NCI-H774 (cell line): ENCODE data around the gene LMBRD2.
A peak's percentile ranks its signal among the peaks of the same experiment; 100 is the strongest.

Source experiments
- DNase-seq: peaks from one replicate; lab custom pipeline; 2025; lab: John Stamatoyannopoulos, UW

Gene LMBRD2

DNA sequence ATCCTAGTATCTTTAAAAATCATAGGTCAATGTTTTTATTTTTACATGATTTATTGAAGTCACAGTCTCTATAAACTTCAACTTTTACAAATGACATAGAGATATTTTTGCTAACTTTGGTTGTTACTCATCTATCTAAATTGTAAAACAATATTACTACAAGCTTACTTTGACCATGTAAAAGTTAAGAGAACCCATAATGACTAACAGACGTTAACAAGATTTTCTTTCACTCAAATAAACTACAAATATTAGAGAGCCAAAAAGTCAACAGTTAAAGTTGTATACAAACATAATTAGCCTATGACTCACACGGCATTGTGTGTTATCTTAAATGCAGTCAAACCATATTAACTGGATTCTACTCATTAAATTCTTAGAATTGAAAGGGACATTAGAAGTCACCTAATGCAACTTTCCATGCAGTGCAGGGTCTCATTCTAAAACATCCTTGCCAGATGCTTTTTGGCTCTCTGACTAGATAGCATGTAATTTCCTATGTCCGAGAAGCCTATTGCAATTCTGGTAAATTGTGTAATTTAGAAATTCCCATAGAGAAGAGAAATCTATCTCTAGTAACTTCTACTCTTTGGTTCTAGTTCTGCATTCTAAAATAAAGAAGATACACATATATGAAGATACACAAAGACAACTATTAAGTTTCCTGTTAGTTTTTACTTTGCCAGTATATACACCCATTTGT is 42.8 kb downstream of the LMBRD2 start:
- peak; percentile 37 for DNase-seq

DNA sequence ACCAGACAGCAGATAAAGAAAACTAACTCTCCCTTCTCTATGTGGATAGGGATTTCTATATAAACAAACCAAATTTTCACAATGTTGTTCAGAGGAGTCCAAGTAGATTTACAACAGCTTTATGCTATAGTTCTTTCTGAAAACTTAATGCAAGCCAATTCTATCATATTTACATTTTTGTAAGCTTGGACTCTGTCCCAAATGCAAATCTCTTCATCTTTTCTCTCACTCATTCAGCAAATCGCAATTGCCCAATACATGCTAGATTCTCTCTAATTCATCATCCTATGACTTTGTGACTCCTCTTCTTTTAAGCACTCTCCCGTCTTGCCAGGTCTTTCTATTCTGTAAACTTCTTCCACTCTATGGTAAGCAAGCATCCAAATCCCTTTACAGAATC is 45.9 kb downstream of the LMBRD2 start:
- DNase-seq, result no peak

DNA sequence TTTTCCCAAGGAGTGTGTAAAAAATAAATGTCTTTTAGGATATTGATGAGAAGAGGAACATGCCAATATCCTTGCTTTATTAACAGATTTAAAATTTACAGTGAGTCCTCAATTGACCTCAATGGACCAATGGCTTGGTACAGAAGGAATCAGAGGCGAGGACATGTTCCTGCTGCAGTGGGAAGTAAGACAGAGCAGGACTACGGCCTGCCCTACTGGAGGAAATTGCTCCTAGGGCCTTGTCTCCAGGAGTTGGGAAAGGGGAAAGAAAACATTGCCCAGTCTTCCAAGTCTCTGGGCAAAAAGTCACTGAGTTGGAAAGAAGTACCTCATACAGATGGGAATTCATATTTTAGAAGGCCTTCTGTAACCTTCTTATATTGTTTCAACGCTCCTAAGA is 51.9 kb downstream of the LMBRD2 start:
- DNase-seq, result no peak

DNA sequence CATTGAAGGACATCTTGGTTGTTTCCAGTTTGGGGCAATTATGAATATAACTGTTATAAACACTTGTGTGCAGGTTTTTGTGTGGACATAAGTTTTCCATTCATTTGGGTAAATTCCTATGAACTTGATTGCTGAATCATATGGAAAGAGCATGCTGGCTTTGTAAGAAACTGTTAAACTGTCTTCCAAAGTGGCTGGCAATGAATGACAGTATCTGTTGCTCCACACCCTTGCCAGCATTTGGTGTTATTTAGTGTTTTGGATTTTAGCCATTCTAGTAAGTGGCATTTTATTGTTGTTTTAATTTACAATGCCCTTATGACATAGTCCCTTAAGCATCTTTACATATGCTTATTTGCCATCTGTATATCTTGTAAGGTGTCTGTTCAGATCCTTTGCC is 55.2 kb downstream of the LMBRD2 start:
- DNase-seq, result no peak

DNA sequence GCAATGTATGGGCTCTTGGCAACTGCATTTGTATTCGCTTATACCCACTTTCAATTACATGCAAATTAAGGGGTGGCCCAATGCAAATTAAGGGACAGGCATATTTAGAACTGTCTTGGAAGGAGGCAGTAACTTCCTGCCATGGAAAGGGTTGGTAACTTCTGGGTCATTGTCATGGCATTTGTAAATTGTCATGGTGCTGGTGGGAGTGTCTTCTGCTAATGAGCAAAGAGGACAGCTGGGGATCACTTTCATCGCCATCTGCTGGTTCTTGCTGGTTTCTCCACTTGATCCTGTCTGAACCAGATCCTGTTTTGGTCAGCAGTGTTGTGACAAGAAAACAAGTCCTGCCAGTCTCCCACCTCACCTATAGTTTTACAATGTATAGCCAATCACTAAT is 61.7 kb downstream of the LMBRD2 start:
- DNase-seq, result no peak

DNA sequence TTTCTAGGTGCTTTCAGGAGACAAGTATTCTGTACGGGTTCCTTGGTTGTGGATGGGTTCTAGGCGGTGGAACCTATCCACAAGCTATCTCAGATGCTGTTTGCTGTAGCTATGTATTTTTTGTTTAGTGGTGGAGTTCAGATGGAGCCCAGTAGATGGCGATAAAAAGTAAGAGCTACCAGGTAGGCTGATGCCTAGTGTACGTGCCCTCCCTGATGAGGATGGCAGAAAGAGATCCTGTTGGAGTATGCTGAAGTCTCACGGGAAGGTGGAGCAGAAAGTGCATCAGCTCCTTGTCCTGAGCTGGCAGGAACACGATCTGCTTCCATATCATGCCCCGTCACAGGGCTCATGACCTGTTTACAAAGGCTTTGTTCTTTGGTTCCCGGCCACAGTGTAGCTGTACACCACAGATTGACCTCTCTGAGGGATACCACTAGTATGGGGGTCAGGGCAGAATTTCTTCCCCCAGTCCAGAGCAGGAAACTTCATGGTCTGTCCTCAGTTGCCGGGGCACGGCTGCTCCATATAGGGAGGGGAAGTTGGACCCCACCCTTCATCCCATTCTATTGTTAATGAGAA is 72.4 kb downstream of the LMBRD2 start:
- peak; percentile 62 for DNase-seq

DNA sequence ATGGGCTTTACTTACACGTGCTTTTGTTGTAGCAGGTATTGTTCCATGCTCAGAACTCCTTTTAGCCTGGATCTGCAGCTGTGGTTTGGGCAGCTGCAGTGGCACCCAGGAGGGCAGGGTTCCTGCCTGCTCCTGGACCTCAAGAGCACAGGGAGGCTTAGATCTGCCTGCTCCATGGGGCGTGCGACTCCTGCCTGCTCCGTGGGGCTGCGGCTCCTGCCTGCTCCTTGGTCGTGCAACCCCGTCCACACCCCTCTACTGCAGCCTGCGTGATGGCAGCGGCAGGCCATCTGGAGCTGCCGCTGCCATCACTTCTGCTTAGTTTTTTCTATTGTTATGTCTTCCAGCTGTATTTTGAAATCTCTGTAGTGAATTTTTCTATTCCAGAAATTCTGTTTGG is 73.3 kb downstream of the LMBRD2 start:
- no peak for DNase-seq

DNA sequence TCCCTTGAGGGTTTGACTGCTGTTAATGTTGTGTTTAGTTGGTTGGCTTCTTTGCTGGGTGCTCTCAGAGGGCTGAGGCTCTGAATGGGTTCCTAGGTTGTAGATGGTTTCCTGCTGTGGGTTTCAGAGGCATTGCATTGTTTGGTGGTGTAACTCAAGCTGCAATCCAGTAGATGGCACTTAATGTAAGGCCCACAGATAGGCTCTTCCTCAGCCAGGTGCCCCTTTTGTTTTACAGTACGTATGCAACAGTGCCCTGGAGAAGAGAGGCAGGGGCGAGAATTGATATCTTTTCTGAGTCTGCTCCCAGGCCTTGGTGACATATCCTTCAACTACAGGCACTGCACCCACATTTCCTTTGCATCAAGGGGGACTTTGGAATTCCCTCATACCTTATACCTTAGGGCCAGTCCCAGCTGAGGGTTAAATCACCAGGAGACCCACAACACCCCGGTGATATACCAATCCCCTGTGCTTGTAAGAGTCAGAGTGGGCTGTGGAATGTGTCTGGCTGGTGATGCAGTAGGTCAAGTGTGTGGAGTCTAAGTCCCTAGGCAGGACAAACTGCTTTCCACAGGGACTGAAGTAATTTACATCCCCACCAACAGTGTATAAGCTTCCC is 78.0 kb downstream of the LMBRD2 start:
- DNase-seq, result peak; percentile 23

DNA sequence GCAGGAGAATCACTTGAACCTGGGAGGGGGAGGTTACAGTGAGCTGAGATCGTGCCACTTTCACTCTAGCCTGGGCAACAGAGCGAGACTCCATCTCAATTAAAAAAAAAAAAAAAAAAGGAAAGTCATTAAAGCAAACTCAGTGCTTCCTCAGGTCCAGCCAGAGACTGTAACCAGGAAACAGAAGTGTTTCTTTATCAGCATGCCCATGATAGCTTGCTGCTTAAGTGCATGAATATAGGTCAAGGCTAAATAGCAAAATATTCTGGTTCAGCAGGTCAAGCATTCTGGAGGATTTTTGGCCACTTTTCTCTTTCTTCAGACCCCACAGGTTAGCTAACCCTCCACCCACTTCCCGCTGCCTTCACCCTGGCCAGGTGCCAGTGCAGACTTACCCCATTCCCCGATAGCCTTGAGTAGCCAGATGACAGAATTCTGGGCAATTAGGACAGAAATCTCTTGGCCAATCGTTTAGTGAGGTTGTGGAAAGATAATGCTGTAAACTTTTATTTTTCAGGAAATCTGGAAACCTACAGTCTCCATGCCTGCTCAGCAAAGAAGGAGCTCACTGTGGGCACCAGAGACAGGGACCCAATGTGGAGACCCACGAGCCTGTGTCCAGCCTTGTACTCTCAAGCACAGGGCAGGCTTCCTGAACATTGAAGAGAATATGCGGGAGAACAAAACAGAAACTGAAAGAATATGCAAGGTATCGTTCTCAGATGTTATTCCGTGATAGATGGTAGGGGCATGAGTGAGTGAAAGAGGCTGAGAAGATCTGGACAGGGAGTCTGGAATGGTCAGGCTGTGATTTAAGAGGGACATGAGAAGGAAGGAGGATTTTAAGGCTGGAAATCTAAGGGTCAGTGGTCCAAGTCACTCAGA is 80.8 kb downstream of the LMBRD2 start:
- DNase-seq, result no peak

DNA sequence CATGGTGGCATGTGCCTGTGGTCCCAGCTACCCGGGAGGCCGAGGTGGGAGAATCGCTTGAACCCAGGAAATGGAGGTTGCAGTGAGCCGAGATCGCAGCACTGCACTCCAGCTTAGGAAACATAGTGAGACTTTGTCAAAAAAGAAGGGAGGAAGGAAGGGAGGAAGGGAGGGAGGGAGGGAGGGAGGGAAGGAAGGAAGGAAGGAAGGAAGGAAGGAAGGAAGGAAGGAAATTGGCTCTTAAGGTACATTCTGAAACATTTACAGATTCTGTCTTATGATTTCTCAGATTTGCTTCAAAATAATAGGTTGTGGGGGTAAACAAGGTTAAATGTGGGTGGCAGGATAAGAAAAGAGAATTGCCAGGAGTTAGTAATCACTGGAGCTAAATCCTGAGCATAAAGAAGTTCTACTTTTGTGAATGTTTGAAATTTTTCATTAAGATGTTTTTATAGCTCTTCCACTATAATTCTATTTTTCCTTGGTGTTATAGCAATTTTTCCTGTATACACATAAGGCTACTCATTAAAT is 82.9 kb downstream of the LMBRD2 start:
- no peak for DNase-seq

DNA sequence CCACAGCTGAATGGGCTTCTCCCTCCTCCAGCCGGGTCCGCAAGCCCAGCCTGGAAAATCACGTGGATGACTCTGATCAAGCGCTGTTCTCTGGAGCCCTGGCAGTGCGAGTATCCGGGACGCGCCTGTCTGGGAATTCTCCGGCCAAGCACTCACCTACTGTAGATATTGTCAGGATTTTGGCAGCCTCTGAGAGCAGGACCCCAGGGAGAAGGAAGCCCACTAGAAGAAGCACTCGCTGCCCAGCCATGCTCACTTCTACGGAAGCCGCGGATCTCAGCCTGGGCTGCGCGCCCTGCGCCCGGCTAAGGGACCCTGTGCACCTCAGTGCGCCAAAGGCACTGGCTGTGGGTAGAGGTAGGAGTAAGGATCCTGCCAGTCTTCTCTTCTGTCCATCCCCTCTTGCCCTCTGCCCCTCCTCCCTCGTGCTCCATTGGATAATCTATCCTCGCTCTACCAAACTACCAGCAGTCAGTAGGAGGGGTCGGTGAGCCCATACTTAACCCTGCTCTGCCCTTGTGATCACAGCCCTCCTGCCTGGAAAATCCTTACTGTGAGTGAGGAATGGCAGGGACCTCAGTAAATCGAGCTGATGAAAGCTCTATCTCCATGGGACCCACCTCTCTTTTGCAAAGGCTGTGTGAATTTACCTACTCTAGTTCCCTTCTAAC is 85.0 kb downstream of the LMBRD2 start, which contains the start of gene UGT3A2:
Gene UGT3A2 (minus strand): TSS at position 343 of the 671 bp plus-strand sequence. CDS start 93 bp downstream, at position 250.
- no peak for DNase-seq

DNA sequence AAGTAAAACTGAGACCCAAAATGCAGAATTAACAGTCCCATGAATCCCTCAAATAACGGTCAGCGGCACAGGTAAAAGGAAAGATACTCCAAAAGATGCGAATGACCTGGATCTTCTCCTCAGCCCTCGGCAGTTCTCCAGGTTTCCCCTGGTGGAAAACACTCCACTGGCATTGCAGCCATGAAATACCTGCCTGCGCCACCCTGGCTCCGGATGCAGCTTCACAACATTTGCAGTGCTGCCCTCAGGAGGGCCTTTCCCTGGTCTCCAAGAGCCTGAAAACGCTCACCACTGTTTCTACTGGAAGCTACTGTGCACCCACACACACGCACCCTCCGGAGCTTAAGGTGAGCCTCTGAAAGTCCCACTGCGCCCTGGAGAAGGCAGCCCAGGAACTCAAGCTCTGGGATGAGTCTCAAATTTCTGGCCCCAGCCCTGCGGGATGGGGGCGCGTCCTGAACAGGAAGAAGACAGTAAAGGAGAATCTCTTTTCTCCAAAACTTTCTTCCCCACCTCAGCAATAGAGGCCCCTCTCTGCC is 85.6 kb downstream of the LMBRD2 start:
- no peak for DNase-seq

DNA sequence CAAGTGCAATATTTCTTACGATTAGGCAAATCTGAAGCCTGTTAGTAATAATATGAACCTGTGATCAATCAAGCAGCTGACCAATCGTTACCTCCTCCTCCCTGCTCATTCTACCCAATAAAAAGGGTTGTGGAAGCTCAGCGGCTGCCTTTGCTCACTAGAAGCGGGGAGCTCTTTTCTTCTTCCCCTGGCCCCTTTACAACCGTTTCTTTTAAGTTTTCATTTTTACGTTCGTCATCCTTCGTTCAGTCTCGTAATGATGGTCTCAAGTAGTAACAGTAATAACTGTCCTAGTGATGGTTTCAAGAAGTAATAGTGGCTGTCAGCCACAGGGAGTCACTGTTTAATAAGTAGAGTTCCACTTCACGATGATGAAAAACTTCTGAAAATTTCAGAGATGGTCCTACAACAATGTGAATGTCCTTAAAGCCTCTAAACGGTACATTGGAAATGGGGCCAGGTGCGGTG is 91.2 kb downstream of the LMBRD2 start:
- peak; percentile 25 for DNase-seq

DNA sequence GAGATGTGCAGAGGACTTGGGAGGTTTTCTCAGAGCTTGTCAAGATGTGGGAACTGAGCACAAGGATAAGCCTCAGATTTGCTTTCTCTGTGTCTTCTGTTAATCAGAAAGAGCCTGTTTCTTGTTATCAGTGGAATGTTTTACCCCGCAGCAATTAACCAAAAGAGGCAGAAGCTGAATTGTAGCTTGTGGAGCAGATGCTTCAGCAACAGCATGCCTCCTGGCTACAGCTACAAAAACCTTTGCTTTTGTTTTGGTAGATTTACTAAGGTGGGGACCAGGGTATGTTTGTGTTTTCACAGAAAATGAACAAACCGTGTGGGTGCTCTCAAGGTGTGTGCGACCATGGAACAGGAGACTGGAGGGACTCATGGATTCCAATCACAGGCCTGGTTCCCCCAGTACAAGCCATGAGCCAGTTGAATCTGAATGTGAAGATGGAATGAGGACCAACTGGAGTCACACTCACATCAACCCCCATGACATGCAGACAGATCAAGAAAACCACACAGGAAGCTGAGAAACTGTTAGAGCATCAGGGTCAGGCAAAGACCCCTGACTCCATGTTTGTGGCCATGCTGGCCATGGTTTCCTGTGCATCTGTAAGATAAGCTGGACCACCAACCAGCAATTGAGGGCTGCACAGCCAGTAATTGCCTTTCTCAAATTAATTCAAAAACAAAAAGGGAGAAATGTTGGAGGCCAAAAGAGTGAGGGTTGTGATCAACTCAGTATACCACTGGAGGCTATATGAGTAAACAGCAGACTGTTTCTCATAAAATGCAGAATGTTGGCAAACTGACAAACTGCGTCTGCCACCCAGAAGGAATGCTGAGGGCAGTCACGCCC is 91.9 kb downstream of the LMBRD2 start:
- no peak for DNase-seq

DNA sequence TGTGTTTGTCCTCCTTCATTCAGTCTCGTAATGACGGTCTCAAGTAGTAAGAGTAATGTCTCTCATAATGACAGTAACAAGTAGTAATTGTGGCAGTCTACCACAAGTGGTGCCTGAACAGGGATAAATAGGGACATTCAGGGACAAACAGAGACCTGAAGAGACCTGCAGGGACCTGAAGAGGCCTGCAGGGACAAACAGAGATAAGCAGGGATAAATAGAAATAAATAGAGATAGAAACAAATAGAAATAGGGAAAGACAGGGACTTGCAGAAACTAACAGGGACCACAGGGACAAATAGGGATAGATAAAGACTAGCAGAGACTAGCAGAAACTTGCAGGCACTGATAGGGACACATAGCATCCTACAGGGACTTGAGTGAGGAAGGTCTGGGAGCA is 92.9 kb downstream of the LMBRD2 start:
- DNase-seq, result peak; percentile 36

DNA sequence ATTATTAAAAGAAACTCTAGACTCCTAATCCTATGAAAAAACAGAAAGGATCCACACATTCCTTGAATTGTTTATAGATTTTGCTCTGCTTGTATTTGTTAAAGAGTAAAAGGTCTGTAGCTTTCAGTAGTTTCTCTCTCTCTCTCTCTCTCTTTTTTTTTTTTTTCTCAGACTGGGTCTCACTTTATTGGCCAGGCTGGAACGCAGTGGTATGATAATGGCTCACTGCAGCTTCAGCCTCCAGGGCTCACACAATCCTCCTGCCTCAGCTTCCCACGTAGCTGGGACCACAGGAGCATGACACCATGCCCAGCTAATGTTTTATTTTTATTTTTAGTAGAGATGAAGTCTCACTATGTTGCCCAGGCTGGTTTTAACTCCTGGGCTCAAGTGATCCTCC is 94.3 kb downstream of the LMBRD2 start:
- DNase-seq, result no peak

DNA sequence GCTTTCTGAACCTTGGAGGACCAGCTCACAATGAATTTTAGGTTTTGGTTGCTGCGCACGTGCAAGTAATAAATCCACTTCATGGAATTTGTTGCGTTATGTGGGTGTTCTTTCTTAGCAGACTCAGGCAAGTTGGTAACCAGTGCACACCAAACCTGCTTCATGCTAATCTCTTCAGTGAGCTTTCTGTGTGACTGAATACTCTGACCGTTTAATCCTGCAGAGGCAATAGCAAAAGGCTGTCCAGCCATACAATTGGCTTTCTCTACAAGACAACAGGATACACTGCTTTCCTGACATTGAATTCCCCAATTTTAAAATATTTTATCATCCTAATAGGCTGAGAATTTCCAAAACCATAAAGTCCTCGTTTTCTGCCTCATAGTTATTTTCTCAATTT is 95.3 kb downstream of the LMBRD2 start:
- no peak for DNase-seq

DNA sequence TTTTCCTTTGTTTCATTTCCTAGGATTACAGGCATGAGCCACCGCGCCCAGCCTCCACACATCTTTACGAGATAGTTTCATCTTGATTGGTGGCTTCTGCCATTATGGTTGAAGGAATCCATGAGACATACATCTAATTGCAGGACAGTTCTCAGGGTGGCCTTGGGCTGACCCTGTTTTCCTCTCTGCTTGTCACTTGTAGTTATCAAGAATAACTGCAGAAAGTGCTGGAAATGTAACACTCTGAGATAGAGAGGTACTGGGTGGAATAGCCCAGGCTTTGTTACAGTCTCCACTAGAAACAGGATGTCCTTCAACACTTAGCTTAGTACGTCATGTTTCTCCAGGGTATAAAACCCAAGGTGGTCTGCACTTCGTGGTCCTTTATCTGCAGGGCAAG is 95.7 kb downstream of the LMBRD2 start:
- DNase-seq, result no peak

DNA sequence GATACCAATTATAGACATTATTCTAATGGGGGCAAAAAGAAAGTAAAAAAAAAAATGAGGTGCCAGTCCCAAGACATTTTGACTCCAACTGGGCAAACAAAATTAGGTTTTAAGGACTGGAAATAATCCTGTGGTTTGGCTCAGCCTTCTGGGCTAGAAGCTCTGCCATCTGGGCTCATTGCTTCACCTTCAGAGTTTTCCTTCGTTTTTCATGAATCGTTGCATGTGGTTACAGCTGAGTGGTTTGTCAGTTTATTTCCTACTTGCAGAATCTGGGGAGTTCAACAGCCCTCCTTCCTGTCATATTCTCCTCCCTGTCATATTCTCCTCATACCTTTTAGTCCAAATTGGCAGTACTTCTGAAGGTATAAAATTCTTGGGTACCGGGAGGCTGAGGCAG is 97.0 kb downstream of the LMBRD2 start:
- no peak for DNase-seq

DNA sequence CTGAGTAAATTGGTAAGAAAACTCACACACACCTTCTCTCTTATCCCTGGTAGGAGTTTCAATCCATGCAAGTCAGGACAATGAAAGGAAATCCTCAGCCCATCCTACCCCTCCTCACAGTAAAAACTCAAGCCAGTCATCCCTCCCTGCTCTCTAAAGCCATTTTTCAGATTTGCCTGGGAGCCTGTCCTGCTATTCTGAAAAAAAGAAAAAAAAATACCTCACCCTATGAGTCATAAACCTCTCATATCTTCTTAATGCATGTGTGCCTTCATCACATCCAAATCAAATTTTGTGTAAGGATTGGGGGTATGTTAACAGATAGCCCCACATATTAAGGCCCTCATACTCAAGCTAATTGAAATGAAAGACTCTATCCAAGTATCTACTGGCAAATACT is 99.1 kb downstream of the LMBRD2 start:
- no peak for DNase-seq
